Islet of Langerhans (tissue), 1 donor: ENCODE data around the gene C10orf71.

Experiments
- FAIRE-seq: peaks from one replicate; lab custom pipeline; 2011; peaks lifted over from hg19 to GRCh38; lab: Jason Lieb, UNC

The C10orf71 gene

GRCh38 chr10:49314806-49315205 is 15.8 kb downstream of the C10orf71 start:
- FAIRE-seq, result no peak

DNA sequence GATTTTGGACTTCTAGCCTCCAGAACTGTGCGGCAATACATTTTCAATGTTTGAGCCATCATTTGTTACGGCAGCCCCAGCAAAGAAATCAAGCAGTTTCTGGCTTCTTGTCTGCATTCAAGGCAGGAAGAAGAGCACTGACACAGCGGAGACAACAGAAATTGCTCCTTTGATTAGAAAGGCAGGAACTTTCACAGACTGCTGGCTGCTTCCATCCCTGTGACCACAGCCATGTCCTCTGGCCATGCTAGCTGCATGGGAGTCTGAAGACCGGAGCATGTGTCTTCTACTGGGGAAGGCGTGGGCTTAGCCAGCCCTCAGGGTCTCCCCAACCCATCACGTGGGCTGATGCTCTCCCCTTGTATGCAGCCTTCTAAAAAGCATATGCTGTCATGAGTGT is 19.1 kb downstream of the C10orf71 start:
- FAIRE-seq, result no peak

- no peak for FAIRE-seq
These were observed 19.8 kb downstream of the C10orf71 start for GRCh38 chr10:49318755-49319154.

DNA sequence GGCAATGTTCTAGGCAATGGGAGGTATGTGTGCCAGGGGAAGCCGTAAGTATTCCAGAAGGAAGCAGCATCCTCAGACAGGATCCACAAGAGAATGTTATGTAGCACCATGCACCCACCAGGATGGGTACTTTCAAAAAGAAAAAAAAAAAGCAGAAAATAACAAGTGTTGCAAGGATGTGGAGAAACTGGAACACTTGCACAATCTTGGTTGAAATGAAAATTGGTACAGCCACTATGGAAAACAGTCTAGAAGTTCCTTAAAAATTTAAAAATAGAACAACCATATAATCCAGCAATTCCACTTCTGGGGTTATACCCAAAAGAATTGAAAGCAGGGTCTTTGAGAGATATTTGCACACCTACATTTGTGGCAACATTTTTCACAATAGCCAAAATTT is 20.2 kb downstream of the C10orf71 start:
- FAIRE-seq, result no peak

DNA sequence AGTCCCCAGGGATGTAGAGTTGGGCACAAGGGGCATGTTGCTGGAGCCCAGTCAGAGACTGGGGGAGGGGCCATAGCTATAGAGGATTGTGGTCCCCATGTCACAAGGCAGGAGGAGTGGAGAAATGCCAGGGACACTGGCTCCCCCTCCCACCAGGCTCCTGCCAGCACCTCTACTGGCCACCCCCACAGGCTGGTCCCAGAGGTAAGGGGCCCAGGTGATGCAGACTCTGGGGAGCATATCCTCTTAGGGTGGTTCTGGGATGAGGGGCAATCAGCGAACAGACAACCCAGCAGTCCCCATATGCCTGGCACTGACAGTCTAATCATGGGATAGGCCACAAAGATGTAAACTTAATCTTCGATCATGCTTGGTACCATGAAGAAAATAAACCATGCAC is 21.2 kb downstream of the C10orf71 start:
- no peak for FAIRE-seq

DNA sequence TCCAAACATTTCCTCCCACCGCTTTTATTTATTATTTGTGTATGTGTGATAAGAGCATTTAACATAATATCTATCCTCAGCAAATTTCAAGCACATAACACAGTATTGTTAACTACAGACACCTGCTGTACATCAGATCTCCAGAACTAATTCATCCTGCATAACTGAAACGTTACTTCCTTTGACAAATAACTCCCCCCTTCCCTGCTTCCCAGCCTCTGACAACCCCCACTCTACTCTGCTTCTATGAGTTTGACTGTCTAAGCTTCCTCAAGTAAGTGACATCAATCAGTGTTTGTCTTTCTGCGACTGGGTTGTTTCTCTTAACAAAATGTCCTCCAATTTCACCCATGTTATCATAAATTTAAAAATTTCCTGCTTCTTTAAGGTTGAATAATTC is 22.1 kb downstream of the C10orf71 start:
- no peak for FAIRE-seq

GRCh38 chr10:49322371-49323170 is 23.6 kb downstream of the C10orf71 start:
- FAIRE-seq, result no peak

DNA sequence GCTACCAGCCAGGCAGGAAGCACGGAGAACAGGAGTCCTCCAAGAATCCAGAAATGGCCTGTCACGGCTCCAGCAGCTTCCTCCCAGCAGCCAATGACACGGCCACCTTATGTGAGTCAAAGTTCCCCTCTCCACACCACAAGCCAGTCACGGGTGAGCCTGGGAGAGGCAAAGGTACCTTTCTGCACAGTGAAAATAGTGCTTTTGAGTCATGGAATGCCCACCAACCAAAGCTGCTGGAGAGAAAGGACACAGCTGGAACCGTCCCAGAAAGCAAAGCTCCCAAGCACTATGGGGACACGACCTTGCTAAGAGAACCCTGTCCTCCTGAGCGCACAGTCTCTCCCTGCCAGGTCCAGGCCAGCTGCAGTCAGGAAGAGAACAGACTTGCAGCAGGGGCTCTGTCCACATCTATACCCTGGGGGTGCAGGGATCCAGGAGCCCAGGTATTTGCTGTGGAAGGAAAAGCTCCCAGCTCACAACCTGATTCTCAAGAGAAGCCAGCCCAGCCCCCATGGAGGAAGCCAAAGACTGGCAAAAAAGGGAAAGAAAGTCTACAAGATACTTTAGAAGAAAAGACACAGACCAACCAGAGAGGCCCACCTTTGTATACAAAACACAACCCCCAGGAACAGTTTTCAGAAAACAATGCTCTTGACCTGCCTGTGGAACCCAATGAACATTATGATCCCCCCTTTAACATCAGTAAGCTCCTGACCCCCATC is 24.4 kb downstream of the C10orf71 start:
- no peak for FAIRE-seq

- FAIRE-seq, result no peak
These were observed 24.9 kb downstream of the C10orf71 start for GRCh38 chr10:49323896-49324270.

DNA sequence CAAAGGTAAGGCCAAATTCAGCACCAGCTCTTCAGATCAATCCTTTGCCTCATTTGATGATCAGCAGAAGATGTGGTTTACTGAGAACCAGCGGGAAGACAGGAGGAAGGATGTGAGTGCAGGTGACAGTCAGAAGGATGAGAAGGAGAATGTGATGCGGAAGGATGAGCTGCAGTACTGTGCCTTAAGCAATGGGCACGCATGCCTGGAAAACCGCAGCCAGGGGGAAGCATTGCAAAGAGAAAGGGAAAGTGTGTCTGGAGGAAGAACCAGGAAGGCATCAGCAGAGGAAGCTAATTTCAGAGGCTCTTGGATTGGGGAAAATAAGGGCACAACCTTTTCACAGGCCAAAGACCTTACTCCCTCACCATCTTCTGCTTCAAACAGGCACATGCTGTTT is 25.7 kb downstream of the C10orf71 start:
- no peak for FAIRE-seq

DNA sequence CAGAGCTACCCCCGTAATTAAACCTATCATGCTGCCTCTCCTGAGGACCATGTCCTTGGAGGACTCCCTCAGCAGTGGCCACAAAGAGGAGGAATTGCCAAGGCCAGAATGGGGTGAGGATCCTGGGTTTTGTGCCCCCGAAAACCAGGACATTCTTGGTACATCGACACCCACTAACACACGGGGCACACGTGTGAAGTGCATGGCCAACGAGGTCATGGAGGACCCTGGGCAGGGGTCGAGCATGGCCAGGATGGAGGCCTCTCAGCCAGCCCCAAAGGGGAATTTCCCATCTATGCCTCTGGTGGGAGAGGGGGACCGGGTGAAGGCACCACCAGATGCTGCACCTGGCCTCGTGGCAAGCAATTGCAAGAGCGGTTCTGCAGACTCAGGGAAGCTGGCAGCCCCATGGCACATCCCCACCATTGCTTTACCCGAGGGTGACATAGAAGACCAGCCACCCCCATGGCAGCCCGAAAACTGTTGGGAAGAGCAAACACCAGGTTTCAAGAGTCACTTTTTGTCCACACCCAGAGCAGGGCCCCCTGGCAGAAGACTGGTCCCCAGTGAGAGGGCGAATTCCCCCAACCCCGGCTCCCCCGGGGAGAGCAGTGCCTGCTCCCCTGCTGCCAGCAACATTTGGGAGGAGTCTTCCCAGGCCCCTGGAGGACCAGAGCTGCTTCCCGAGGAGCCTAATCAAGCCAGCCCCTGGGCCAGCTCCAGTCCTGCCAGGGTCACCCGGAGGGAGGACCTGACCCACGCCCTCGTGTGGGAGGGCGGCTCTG is 26.4 kb downstream of the C10orf71 start:
- FAIRE-seq, result no peak

GRCh38 chr10:49325916-49326783 is 27.2 kb downstream of the C10orf71 start:
- FAIRE-seq, result no peak

- no peak for FAIRE-seq
These were observed 28.3 kb downstream of the C10orf71 start for GRCh38 chr10:49327036-49327813.

- FAIRE-seq, result no peak
These were observed 29.6 kb downstream of the C10orf71 start for GRCh38 chr10:49328401-49329145.

- no peak for FAIRE-seq
These were observed 30.2 kb downstream of the C10orf71 start for GRCh38 chr10:49329146-49329505.

- no peak for FAIRE-seq
These were observed 31.2 kb downstream of the C10orf71 start for GRCh38 chr10:49330127-49330665.

DNA sequence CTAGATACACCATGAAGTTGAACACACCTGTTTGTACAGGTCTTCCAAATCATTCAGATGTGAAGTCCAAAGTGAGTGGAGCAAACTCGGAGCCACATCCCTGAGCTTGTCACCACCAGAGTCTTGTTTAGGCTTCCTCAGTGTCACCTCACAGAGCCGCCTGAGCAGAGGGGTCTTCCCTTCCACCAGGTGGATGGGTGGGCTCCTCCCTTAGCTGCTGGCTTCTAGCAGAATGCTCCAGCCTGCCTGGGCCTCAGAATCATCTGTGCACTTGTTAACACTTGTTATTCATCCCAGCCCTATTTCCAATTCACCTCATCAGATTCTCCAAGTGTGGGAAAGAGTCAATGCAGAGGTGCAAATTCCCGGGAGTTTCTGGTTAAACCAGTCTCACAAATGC is 32.5 kb downstream of the C10orf71 start:
- no peak for FAIRE-seq

GRCh38 chr10:49332333-49332732 is 33.4 kb downstream of the C10orf71 start:
- no peak for FAIRE-seq

DNA sequence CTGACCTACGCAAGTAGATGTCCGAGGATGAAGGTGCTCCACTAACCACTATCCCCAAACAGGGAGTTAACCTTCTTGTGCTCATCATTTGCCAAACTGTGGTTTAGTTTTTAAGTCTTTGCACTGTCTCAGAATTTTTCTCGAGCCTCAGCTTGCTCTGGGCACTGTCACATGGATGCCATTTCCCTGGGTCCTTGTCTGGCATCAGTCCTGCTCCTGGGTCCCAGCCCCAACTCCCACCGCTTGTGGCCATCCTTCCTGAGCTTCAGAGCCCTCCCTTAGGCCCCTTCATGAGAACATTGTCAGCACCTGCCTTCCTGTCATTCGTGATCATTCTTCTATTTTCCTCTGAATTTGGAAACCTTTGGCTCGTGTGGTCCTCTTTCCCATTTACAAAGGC is 33.8 kb downstream of the C10orf71 start:
- FAIRE-seq, result no peak

GRCh38 chr10:49333192-49333591 is 34.2 kb downstream of the C10orf71 start:
- no peak for FAIRE-seq
